Ascending aorta (tissue), 2 donors: ENCODE measurements around the gene LCT. TPM values are rescaled to one million over a fixed set of nuclear protein-coding genes. Genes with fewer than 3 reads are reported as not detected.
"Not testable (repeated sequence)": the region's sequence is repeated elsewhere in the genome, so short reads cannot be mapped to it uniquely, and the experiment has no call there.

Experiments
- DNase-seq, 2 donors: peaks; one replicate each; pipeline ENCODE4 v3.0.0-alpha.2; 2019; ENCODE audit warnings: low spot score in 2 of 2
- H3K27ac ChIP-seq, 2 donors: fragments of 200-600 bp; sonication (generic); one replicate each; pipeline ENCODE4 v1.5.1; 2016 to 2017; ENCODE audit warnings: mild to moderate bottlenecking in 1 of 2
- H3K27me3 ChIP-seq: fragments of 200-600 bp; sonication (generic); one replicate; pipeline ENCODE4 v1.5.1; 2017
- H3K36me3 ChIP-seq, 2 donors: fragments of 200-600 bp; sonication (generic); one replicate each; pipeline ENCODE4 v1.5.1; 2016
- H3K4me1 ChIP-seq, 2 donors: fragments of 200-600 bp; sonication (generic); one replicate each; pipeline ENCODE4 v1.5.1; 2016 to 2017; ENCODE audit warnings: mild to moderate bottlenecking in 1 of 2
- H3K4me3 ChIP-seq, 2 donors: fragments of 200-600 bp; sonication (generic); one replicate each; pipeline ENCODE4 v1.5.1; 2016 to 2017; ENCODE audit warnings: mild to moderate bottlenecking in 1 of 2
- H3K9me3 ChIP-seq, 2 donors: fragments of 200-600 bp; sonication (generic); one replicate each; pipeline ENCODE4 v1.5.1; 2016
- intact Hi-C: fragments of 100-400 bp; cut with DNase I; formaldehyde crosslinking; loops from one replicate; pipeline ENCODE4 v1.15.1; 2023
- total RNA-seq: library from RNA; depleted of rRNA; stranded (reverse); fragments of >200 nt; gene quantifications from one replicate; pipeline ENCODE4 v1.1.0, GENCODE V29; 2016
- TF ChIP-seq, protein P1 (sequence below), 3 experiments: fragments of 200-600 bp in 2 of 3; fragments of 450-650 bp in 1 of 3; sonication (generic) in 2 of 3; IDR thresholded peaks; one replicate each; pipeline ENCODE4 v1.5.1; 2016 to 2019; ENCODE audit warnings: antibody characterized with exemption in 3 of 3, mild to moderate bottlenecking in 1 of 3, moderate library complexity in 1 of 3

The LCT gene
- total RNA-seq, 1 donor from 2014 or later = not detected

DNA sequence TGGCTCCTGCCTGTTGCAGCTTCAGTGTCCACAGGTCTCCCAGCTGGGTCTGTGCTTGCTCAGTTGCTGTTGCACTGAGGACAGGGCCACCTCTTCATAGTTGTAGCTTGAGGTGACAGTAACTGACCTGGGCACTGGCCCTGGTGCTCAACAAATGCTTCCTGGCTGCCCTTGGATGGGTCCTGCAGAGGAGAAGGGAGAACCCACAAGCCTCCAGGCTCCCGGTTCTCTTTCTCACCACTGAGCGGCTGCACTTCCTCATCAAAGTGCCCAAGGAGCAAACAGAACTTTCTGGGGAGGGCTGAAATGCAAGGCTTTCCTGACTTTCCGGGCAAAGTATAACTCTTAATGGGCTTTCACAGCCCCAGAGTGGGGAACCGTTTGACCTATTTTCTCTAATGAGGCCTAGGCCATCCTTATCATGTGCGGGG is 38.7 kb downstream of the LCT start:
- no peaks in the 10 kb centered on the region for H3K36me3 ChIP-seq
- intact Hi-C loops = no loop called here
- H3K27me3 ChIP-seq = no peaks in the 10 kb centered on the region
- H3K27ac ChIP-seq = no peak overlapping the region
- H3K4me3 ChIP-seq = no peak overlapping the region
- no peaks in the 10 kb centered on the region for H3K4me1 ChIP-seq
- no peaks in the 10 kb centered on the region for H3K9me3 ChIP-seq
- no peak for DNase-seq
- TF ChIP-seq, protein P1, sequence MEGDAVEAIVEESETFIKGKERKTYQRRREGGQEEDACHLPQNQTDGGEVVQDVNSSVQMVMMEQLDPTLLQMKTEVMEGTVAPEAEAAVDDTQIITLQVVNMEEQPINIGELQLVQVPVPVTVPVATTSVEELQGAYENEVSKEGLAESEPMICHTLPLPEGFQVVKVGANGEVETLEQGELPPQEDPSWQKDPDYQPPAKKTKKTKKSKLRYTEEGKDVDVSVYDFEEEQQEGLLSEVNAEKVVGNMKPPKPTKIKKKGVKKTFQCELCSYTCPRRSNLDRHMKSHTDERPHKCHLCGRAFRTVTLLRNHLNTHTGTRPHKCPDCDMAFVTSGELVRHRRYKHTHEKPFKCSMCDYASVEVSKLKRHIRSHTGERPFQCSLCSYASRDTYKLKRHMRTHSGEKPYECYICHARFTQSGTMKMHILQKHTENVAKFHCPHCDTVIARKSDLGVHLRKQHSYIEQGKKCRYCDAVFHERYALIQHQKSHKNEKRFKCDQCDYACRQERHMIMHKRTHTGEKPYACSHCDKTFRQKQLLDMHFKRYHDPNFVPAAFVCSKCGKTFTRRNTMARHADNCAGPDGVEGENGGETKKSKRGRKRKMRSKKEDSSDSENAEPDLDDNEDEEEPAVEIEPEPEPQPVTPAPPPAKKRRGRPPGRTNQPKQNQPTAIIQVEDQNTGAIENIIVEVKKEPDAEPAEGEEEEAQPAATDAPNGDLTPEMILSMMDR (IDR thresholded peaks at IDR 0.05) = no peak

DNA sequence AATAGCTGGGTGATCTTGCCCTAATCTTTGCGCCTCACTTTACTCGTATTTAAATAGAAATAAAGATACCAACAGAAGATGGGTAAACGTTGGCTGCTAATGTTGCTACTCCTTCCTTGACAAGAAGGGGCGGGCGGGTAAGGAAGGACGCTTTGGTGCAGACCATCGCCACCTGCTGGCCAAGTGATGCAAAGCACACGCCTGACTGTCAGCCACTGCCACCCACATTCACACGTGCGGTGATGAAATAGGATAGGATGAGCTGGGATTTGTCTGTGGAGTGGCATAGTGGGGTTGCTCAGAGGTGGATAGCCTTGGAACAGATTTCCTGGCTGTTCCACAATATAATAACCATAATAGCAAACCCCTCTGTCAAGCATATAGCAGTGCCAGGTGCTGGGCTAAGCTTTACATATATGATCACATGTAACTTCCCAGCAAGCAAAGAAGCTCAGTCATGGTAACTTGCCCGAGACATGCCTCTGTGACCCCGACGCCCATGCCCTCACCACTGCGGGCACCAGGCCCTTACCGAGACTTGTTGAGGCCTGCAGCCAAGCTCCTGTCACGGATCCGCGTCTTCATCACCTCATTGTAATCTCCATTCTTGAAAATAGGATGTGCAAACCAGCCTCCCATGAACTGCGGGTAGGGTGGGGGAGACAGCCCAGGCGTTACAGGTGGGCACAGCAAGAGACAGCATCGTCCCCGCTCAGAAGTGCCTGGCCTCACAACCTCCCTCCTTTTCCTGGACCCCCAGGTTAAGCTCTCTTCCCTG is 39.3 kb downstream of the LCT start:
- DNase-seq = peak in 1 of 2 donors; percentile 76
- no peaks in the 10 kb centered on the region for H3K36me3 ChIP-seq
- no peaks in the 10 kb centered on the region for H3K4me1 ChIP-seq
- intact Hi-C loops = no loop called here
- no peaks in the 10 kb centered on the region for H3K27me3 ChIP-seq
- H3K27ac ChIP-seq = no peak overlapping the region
- no peaks in the 10 kb centered on the region for H3K9me3 ChIP-seq
- H3K4me3 ChIP-seq = no peak overlapping the region
- TF ChIP-seq, protein P1 (IDR thresholded peaks at IDR 0.05) = peak; percentile 46 to 82 (median 69)

DNA sequence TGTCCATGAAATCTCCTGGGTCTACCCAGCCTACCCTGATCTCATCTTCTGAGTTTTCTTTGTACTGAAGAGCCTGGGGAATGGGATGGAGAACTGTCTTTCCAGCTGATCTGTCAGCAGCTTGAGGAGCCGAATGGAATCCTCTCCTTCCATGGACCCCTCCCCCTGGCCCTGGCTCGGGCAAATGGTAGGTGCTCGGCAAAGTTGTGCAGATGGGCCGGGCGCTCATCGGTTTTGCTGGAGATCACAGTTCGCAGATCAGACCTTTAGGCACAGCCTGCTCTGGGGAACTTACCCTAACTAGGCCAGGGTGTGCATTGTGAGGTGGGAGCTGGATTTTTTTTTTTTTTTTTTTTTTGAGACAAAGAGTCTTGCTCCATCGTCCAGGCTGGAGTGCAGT is 40.4 kb downstream of the LCT start:
- Histone ChIP-seq H3K27ac (no peak overlapping the region), H3K4me1 (no peaks in the 10 kb centered on the region), H3K4me3 (no peak overlapping the region), H3K9me3 (no peaks in the 10 kb centered on the region), H3K27me3 (no peaks in the 10 kb centered on the region), H3K36me3 (no peaks in the 10 kb centered on the region)
- intact Hi-C loops = no loop called here
- TF ChIP-seq, protein P1 (IDR thresholded peaks at IDR 0.05) = no peak
- no peak for DNase-seq

DNA sequence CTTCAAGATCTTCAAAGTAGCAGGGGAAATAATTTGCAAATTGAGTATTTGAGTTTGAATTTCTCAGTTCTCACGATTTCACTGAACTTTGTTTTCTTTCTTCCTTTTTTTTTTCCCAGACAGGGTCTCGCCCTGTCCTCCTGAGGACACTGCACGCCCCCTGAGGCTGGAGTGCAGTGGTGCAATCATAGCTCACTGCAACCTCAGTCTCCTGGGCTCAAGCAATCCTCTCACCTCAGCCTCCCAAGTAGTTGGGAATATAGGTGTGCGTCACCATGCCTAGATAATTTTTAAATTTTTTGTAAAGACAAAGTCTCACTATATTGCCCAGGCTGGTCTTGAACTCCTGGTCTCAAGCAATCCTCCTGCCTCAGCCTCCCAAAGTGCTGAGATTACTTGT is 41.3 kb downstream of the LCT start:
- H3K27me3 ChIP-seq, H3K9me3 ChIP-seq, H3K4me1 ChIP-seq, H3K36me3 ChIP-seq, DNase-seq, H3K27ac ChIP-seq, intact Hi-C loops, H3K4me3 ChIP-seq: not testable (repeated sequence)

DNA sequence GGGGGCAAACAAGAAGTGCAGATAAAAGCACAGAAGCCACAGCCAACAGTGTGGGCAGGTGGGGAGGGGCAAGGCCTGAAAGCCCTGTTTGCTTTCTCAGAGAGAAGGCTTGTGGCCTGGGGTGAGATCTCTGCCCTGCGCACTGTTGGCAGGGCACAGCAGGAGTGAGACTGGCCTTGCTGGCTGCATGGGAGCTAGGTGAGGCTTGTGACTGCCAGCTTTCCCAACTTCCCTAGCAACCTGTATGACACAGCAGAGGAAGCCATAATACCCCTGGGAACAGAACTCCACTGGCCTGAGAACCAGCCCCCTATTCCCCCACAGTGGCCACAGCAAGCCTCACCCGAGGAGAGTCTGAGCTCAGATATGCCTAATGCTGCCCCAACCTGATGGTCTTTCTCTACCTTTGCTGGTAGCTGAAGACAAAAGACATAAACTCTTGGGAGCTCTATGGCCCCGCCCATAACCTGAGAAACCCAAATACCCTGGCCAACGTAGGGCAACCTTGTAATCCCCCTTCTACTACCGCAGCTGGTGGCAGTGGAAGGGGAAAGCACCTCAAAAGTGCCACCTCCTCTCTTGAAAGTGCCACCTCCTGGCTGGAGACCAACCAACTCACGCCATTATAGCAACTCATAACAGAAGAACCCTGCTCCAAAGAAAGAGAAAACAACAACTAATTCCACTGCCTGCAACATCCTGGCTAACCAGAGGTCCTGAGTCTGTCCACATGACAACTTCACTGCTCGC is 44.4 kb downstream of the LCT start:
- no peak overlapping the region for H3K4me3 ChIP-seq
- TF ChIP-seq, protein P1 (IDR thresholded peaks at IDR 0.05) = no peak
- H3K27me3 ChIP-seq = no peaks in the 10 kb centered on the region
- H3K4me1 ChIP-seq = no peaks in the 10 kb centered on the region
- no peaks in the 10 kb centered on the region for H3K9me3 ChIP-seq
- DNase-seq = no peak
- H3K27ac ChIP-seq = no peak overlapping the region
- H3K36me3 ChIP-seq = no peaks in the 10 kb centered on the region
- intact Hi-C loops = no loop called here
